GM21423 (cell line): ENCODE data around the gene TFRC.
"Not testable (repeated sequence)": the region's sequence is repeated elsewhere in the genome, so short reads cannot be mapped to it uniquely, and the experiment has no call there.

Experiments used
- ATAC-seq: cut with Tn5 transposase; IDR thresholded peaks from one replicate; pipeline ENCODE4 v1.9.1; 2021; ENCODE audit warnings: mild to moderate bottlenecking, moderate library complexity; ENCODE audit not compliant: unreplicated experiment

The TFRC gene

GRCh38 chr3:196082619-196082971, 705 bp upstream of the TFRC start:
- ATAC-seq: no peak

- ATAC-seq: peak; percentile 46
Measured at GRCh38 chr3:196081002-196081833, 672 bp downstream of the TFRC start.

- ATAC-seq: not testable (repeated sequence)
Measured at GRCh38 chr3:196080101-196080846, 1.6 kb downstream of the TFRC start.

GRCh38 chr3:196079682-196080081, 2.2 kb downstream of the TFRC start:
- no peak for ATAC-seq

- ATAC-seq: no peak
Measured at GRCh38 chr3:196075013-196075412, 6.9 kb downstream of the TFRC start.

- peak; percentile 63 for ATAC-seq
Measured at GRCh38 chr3:196073255-196073753, 8.6 kb downstream of the TFRC start.

GRCh38 chr3:196072313-196072712, 9.6 kb downstream of the TFRC start:
- no peak for ATAC-seq

- not testable (repeated sequence) for ATAC-seq
Measured at GRCh38 chr3:196068812-196069211, 13.1 kb downstream of the TFRC start.

GRCh38 chr3:196067439-196067838, 14.5 kb downstream of the TFRC start:
- no peak for ATAC-seq

- no peak for ATAC-seq
Measured at GRCh38 chr3:196063971-196064370, 17.9 kb downstream of the TFRC start.

GRCh38 chr3:196063456-196063855, 18.4 kb downstream of the TFRC start:
- ATAC-seq: no peak

GRCh38 chr3:196063049-196063448, 18.8 kb downstream of the TFRC start:
- no peak for ATAC-seq

- no peak for ATAC-seq
Measured at GRCh38 chr3:196060834-196061233, 21.1 kb downstream of the TFRC start.

GRCh38 chr3:196057760-196058331, 24.0 kb downstream of the TFRC start:
- ATAC-seq: no peak

GRCh38 chr3:196056371-196056770, 25.5 kb downstream of the TFRC start:
- not testable (repeated sequence) for ATAC-seq

GRCh38 chr3:196055683-196056270, 26.1 kb downstream of the TFRC start:
- no peak for ATAC-seq

- no peak for ATAC-seq
Measured at GRCh38 chr3:196055240-196055639, 26.6 kb downstream of the TFRC start.

- ATAC-seq: no peak
Measured at GRCh38 chr3:196054661-196055060, 27.2 kb downstream of the TFRC start.

- ATAC-seq: no peak
Measured at GRCh38 chr3:196053487-196053886, 28.4 kb downstream of the TFRC start.

GRCh38 chr3:196051282-196052076, 30.4 kb downstream of the TFRC start:
- no peak for ATAC-seq
